GM18951 (cell line): ENCODE data around the gene EFNA5.

Experiments used
- POLR2A ChIP-seq: IDR thresholded peaks from 4 replicates; pipeline ENCODE4 v1.6.1; 2011; ENCODE audit warnings: mild to moderate bottlenecking; ENCODE audit not compliant: insufficient read length, insufficient read depth; ENCODE audit errors: extremely low read depth
- in situ Hi-C: fragments of 300-500 bp; cut with MboI; formaldehyde crosslinking; loops from one replicate; pipeline ENCODE4 v1.12.0; 2022; ENCODE audit warnings: low sequenced_read_pairs, mixed read lengths, inconsistent platforms; ENCODE audit not compliant: unreplicated experiment

The EFNA5 gene

GRCh38 chr5:107563959-107564544 lies 106.7 kb downstream of the EFNA5 start:
- in situ Hi-C loops: no loop called here
- TF ChIP-seq POLR2A: no peak

GRCh38 chr5:107560377-107560776 lies 110.4 kb downstream of the EFNA5 start:
- no peak for TF ChIP-seq POLR2A
- in situ Hi-C loops: no loop called here

DNA sequence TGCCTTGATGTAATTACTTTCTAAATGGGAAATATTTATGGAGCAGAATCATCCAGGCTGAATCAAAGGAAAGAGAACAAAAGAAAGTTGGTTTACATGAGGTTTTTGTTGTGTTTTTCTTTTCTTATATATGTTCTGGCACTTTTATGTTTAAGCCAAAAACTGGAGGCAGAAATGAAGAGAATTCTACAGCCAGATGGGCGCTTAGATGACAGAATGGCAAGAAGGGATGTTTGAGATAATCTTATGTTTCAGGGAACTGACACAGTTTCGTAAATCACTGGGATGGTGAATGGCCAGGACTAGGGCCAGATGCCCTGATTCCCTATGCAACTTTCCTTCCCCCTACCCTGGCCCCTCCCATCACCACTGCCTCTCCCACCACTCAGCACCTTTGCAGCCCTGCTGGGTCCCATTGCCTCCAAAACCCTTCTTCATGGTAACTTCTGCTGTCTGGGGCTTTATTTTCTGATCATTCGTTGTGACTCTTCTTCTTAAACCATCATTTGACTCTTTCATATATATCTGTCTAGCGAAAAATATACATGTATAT lies 111.8 kb downstream of the EFNA5 start:
- TF ChIP-seq POLR2A: no peak
- in situ Hi-C loops: no loop called here

DNA sequence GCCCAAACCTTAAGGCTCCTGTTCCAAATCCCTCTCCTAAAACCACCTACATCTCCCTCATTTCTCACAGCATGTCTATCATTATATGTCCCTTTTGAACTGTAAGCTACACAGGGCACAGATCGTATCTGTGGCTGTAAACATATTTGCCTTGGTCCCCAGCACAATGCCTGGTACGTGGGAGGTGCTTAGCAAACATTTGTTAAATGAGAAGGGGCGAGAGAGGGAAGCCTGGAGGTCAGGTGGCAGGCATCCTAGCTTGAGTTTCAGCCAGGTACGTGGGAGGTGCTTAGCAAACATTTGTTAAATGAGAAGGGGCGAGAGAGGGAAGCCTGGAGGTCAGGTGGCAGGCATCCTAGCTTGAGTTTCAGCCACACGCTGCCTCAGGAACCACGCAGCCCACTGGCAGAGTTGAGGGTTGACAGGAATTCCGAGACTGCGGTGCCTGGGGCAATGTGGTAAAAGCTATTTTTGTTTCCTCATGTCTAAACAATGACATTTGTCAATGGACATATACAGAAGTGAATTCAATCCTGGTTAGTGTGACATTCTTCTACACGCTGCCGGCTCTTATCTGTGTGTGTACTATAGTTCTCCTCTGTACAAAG lies 113.6 kb downstream of the EFNA5 start:
- in situ Hi-C loops: no loop called here
- TF ChIP-seq POLR2A: no peak

GRCh38 chr5:107556575-107556974 lies 114.2 kb downstream of the EFNA5 start:
- TF ChIP-seq POLR2A: no peak
- in situ Hi-C loops: no loop called here

- no peak for TF ChIP-seq POLR2A
- in situ Hi-C loops: no loop called here
These were observed 115.2 kb downstream of the EFNA5 start for GRCh38 chr5:107555425-107556090.

DNA sequence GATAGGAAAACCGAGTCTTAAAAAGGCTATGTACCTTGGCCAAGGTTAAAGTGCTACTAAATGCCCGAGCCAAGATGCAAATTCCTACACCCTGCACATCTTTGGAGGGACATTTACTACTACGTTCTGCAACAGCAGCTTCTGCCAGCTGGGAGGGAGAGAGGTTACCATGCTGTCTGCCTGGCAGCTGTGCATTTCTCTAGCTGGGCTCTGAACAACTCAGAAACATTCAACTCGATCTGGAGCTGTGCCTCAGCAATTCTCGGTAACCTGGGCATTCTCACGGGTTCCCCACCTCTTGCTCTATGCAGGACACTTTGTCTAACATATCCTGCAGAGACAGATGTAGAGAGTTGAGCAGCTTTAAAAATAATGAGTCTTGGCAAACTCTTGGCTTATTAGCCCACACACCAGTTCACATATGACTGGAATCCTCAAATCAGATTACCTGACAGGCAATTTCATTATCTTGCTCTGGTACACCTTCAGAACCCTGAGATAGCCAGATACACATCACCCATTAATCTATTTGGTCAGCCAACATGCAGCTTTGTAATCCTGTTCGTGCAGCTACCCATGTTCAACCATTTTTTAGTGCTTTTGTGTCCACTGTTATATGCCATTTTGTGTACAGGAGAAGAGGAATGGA lies 115.8 kb downstream of the EFNA5 start:
- in situ Hi-C loops: no loop called here
- no peak for TF ChIP-seq POLR2A

DNA sequence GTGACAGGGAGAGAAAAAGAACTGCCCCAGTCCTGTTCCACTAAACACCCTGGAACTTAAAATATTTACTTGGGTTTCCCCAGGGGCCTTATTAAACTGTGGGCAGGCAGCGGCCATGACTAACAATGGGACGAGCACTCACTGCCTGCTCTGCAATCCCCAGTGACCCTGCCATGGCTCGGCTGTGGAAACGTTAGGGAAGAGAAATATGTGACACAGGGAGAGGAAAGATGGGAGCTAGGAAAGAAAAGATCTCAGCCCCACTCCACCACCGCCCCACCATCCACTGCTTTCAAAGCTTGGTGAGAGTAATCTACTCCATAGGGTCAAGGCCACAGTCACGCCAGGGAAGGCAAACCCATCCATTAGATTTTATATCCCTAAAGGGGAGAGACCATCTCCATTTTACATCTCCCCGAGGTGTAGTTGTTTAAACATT lies 117.6 kb downstream of the EFNA5 start:
- no peak for TF ChIP-seq POLR2A
- in situ Hi-C loops: no loop called here

DNA sequence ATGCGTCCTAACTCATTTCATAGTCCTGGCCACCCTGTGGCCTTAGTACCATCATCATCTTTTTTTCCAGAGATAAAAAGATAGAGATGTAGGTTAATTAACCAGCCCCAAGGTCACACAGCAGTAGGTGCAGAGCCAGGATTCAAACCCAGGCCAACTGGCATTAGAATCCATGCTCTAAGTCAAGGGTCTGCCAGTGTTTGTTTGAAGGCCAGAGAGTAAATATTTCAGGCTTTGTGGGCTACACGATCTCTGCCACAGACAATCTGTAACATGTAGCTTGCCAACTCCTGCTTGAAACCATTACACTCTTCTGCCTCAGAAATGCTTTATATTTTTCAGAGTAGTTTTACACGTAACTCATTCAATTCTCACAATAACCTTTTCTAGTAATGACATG lies 119.6 kb downstream of the EFNA5 start:
- TF ChIP-seq POLR2A: no peak

DNA sequence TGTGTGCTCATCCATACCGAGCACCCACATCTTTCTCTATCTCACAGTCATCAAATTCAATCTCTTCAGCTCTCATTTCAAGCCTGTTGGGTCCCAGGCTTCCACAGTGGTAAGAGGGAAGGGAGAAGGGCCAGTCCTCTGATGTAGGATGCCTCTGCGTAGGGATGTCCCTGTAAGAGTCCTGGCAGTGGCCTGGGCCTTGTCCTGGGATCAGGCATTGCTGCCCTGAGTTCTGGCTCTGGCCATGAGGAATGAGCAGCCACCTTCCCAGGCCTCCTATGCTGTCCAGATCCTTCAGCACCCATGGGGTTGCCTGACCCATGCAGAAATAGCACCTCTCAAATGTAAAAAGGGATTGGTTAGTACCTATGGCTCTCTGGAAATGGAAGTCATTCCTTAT lies 121.2 kb downstream of the EFNA5 start:
- no peak for TF ChIP-seq POLR2A
- in situ Hi-C loops: no loop called here

More for the DNA sequence above, 119.6 kb downstream of the EFNA5 start:
- in situ Hi-C loops: no loop called here

GRCh38 chr5:107548477-107548876 lies 122.3 kb downstream of the EFNA5 start:
- TF ChIP-seq POLR2A: no peak
- in situ Hi-C loops: no loop called here

DNA sequence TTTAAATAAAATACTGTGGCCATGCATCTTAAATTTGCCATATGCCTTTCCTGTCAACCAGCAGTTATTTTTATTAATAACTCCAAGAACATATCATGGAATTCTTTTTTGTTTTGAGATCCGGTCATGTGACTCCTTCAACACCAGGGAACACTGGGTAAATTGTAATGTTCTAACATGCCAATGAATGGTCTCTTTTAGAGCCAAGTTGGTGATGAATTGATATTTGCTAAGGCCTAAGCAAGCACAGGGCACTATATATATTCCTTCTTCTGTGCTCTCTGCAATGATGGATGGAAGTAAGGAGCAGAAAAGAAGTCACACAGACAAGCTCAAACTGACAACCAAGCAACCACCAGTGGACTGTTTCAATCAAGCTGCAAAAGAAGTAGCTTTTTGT lies 124.0 kb downstream of the EFNA5 start:
- no peak for TF ChIP-seq POLR2A
- in situ Hi-C loops: no loop called here

- no peak for TF ChIP-seq POLR2A
- in situ Hi-C loops: no loop called here
These were observed 125.3 kb downstream of the EFNA5 start for GRCh38 chr5:107545486-107545885.

DNA sequence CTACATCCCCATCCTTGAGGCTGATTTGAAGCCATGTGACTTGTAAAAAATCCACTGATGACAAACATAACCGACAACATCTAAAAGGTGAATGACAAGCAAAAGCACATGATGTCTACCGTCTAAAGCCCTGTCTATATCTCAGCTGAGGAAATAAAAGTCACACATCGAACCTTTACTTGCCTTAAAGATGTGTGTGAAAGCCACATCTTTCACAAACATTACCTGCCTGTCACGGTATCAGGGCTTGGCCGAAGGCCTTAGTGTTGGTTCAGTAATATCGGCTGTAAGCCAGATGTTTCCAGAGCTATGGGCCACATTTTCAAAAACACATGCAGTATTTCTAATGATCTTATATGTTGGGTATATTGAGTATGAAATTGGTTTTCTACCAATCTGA lies 125.8 kb downstream of the EFNA5 start:
- no peak for TF ChIP-seq POLR2A

GRCh38 chr5:107544476-107544875 lies 126.3 kb downstream of the EFNA5 start:
- in situ Hi-C loops: no loop called here
- TF ChIP-seq POLR2A: no peak

More for the DNA sequence above, 125.8 kb downstream of the EFNA5 start:
- in situ Hi-C loops: no loop called here
